Uterus (tissue), 2 donors: ENCODE measurements around the gene SLC66A1.

Source experiments
- CTCF ChIP-seq, 4 experiments: fragments of 200-600 bp in 2 of 4; fragments of 450-650 bp in 2 of 4; sonication (generic) in 2 of 4; IDR thresholded peaks; one replicate each; pipeline ENCODE4 v1.5.1; 2016 to 2019; ENCODE audit warnings: antibody characterized with exemption in 4 of 4, mild to moderate bottlenecking in 2 of 4, moderate library complexity in 1 of 4
- POLR2A ChIP-seq, 2 donors: fragments of 450-650 bp; IDR thresholded peaks; one replicate each; pipeline ENCODE4 v1.6.1; 2016; ENCODE audit warnings: antibody characterized with exemption in 2 of 2, mild to moderate bottlenecking in 1 of 2, moderate library complexity in 1 of 2

- TF ChIP-seq CTCF (IDR thresholded peaks at IDR 0.05), result no peak
- TF ChIP-seq POLR2A (IDR thresholded peaks at IDR 0.05), result no peak
Observed at GRCh38 chr1:19332832-19333231, 20.7 kb downstream of the SLC66A1 start.
